Activated CD8-positive, alpha-beta memory T cell treated with anti-CD3 and anti-CD28 coated beads for 1 hour (primary cell): Measurements from ENCODE around the gene BBS1.
"Not testable (repeated sequence)": the region's sequence is repeated elsewhere in the genome, so short reads cannot be mapped to it uniquely, and the experiment has no call there.

Experiments
- DNase-seq, 2 donors: peaks; one replicate each; pipeline ENCODE4 v3.0.0-alpha.2; 2020; ENCODE audit warnings: low read depth in 1 of 2; ENCODE audit errors: extremely low read depth in 1 of 2

BBS1 gene

GRCh38 chr11:66510271-66510989 is at the start of gene BBS1:
BBS1 (plus strand) TSS chr11:66510635; CDS start chr11:66510660, 25 bp downstream.
- DNase-seq = peak; percentile 51 to 76

GRCh38 chr11:66462010-66462409 is 48.4 kb upstream of the BBS1 start:
- no peak for DNase-seq

- no peak for DNase-seq
Observed at GRCh38 chr11:66462911-66463310, 47.5 kb upstream of the BBS1 start.

GRCh38 chr11:66464116-66464515 is 46.3 kb upstream of the BBS1 start:
- not testable (repeated sequence) for DNase-seq

GRCh38 chr11:66464916-66465315 is 45.5 kb upstream of the BBS1 start:
- no peak for DNase-seq

GRCh38 chr11:66465373-66466224 is 44.8 kb upstream of the BBS1 start:
- no peak for DNase-seq

- peak; percentile 83 to 95 for DNase-seq
Observed at GRCh38 chr11:66466225-66467033, 44.0 kb upstream of the BBS1 start, which contains the start of gene PELI3. PELI3 (plus strand) TSS chr11:66466905; CDS start chr11:66468129, 1,224 bp downstream.

- peak in 1 of 2 donors; percentile 18 for DNase-seq
Observed at GRCh38 chr11:66467034-66467659, 43.3 kb upstream of the BBS1 start.

- DNase-seq = no peak
Observed at GRCh38 chr11:66467756-66468155, 42.7 kb upstream of the BBS1 start.

- DNase-seq = no peak
Observed at GRCh38 chr11:66468691-66469090, 41.7 kb upstream of the BBS1 start.

GRCh38 chr11:66469441-66469840 is 41.0 kb upstream of the BBS1 start:
- no peak for DNase-seq

- DNase-seq = no peak
Observed at GRCh38 chr11:66470015-66470414, 40.4 kb upstream of the BBS1 start.

GRCh38 chr11:66471142-66471541 is 39.3 kb upstream of the BBS1 start:
- no peak for DNase-seq

GRCh38 chr11:66472054-66472453 is 38.4 kb upstream of the BBS1 start:
- DNase-seq = no peak

GRCh38 chr11:66473167-66473566 is 37.3 kb upstream of the BBS1 start:
- no peak for DNase-seq

GRCh38 chr11:66473608-66474515 is 36.6 kb upstream of the BBS1 start:
- DNase-seq = no peak

GRCh38 chr11:66475349-66476172 is 34.9 kb upstream of the BBS1 start:
- no peak for DNase-seq

- DNase-seq = no peak
Observed at GRCh38 chr11:66476173-66476840, 34.1 kb upstream of the BBS1 start.
